ENCODE measurements around the gene CFAP251.
"Not testable (repeated sequence)": the region's sequence is repeated elsewhere in the genome, so short reads cannot be mapped to it uniquely, and the experiment has no call there.

CFAP251 gene

GRCh38 chr12:121917950-121918678, at the start of gene CFAP251:
CFAP251 (plus strand) TSS chr12:121918592; CDS start chr12:121921306, 2,714 bp downstream.
- DNase-seq, result peak; percentile 97

GRCh38 chr12:121869229-121869628, 49.2 kb upstream of the CFAP251 start:
- not testable (repeated sequence) for DNase-seq

GRCh38 chr12:121871467-121871866, 46.9 kb upstream of the CFAP251 start:
- no peak for DNase-seq

GRCh38 chr12:121872546-121873215, 45.7 kb upstream of the CFAP251 start:
- DNase-seq, result peak; percentile 43

GRCh38 chr12:121873216-121873569, 45.2 kb upstream of the CFAP251 start:
- DNase-seq, result no peak

GRCh38 chr12:121874071-121874470, 44.3 kb upstream of the CFAP251 start:
- DNase-seq, result no peak

- no peak for DNase-seq
Observed at GRCh38 chr12:121875582-121875981, 42.8 kb upstream of the CFAP251 start.

GRCh38 chr12:121876080-121876447, 42.3 kb upstream of the CFAP251 start:
- DNase-seq, result not testable (repeated sequence)

- DNase-seq, result no peak
Observed at GRCh38 chr12:121883315-121883660, 35.1 kb upstream of the CFAP251 start.

GRCh38 chr12:121885129-121885528, 33.3 kb upstream of the CFAP251 start:
- not testable (repeated sequence) for DNase-seq

GRCh38 chr12:121888083-121888477, 30.3 kb upstream of the CFAP251 start:
- DNase-seq, result no peak

GRCh38 chr12:121888478-121889273, 29.7 kb upstream of the CFAP251 start, which contains the start of gene PSMD9:
PSMD9 (plus strand) TSS chr12:121888790; CDS start chr12:121888857, 67 bp downstream.
- DNase-seq, result peak; percentile 97

- DNase-seq, result no peak
Observed at GRCh38 chr12:121889274-121889624, 29.1 kb upstream of the CFAP251 start.

GRCh38 chr12:121889661-121890060, 28.7 kb upstream of the CFAP251 start:
- DNase-seq, result not testable (repeated sequence)

- DNase-seq, result no peak
Observed at GRCh38 chr12:121892673-121893561, 25.5 kb upstream of the CFAP251 start.

- peak; percentile 72 for DNase-seq
Observed at GRCh38 chr12:121893961-121894460, 24.4 kb upstream of the CFAP251 start.

- DNase-seq, result peak; percentile 34
Observed at GRCh38 chr12:121894633-121895032, 23.8 kb upstream of the CFAP251 start.

GRCh38 chr12:121898287-121898686, 20.1 kb upstream of the CFAP251 start:
- no peak for DNase-seq

- DNase-seq, result no peak
Observed at GRCh38 chr12:121899590-121899989, 18.8 kb upstream of the CFAP251 start.

GRCh38 chr12:121903202-121903601, 15.2 kb upstream of the CFAP251 start:
- no peak for DNase-seq

GRCh38 chr12:121905746-121906145, 12.6 kb upstream of the CFAP251 start:
- no peak for DNase-seq

GRCh38 chr12:121908702-121909101, 9.7 kb upstream of the CFAP251 start:
- DNase-seq, result no peak

All from NCI-H146 (cell line).